ENCODE results near the gene BABAM1.
"Not testable (repeated sequence)": the region's sequence is repeated elsewhere in the genome, so short reads cannot be mapped to it uniquely, and the experiment has no call there.

BABAM1 gene

GRCh38 chr19:17275441-17276175 is 8.4 kb downstream of the BABAM1 start:
- no peak for DNase-seq

GRCh38 chr19:17279436-17279835 is 12.2 kb downstream of the BABAM1 start:
- DNase-seq: no peak

DNA sequence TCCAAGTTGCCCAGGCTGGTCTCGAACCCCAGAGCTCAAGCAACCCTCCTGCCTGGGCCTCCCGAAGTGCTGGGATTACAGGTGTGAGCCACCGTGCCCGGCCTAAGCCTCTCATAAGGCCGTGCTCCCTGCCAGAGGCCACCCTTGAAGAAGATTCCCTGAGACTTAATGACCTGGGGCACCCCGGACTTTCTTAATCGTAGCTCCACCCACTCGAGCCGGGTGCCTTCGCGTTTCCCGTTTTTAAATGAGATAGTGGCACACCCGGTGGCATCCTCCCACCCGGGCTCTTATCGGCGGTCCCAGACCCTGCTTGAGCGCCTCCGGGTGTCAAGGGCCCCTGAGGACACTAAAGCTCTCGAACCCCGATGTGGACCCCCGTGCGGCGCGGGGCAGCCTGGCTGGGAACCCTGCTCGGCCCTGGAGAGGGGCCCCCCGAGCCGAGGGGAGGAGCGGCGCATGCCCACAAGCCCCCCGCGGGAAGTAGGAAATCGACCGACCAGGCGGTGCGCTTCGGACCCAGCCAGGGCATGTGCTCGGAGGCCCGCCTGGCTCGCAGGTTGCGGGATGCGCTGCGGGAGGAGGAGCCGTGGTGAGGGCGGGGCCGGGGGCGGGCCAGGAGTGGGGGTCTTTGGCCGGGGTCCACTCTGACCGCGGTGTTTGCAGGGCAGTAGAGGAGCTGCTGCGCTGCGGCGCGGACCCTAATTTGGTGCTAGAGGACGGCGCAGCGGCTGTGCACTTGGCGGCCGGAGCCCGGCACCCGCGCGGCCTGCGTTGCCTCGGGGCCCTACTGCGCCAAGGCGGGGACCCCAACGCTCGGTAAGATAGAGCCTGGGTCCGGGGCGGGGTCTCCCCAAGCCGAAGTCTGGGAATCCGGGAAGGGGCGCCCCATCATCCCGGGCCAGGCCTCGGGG is 14.4 kb downstream of the BABAM1 start, which contains the start of gene ANKLE1:
Gene ANKLE1, plus strand, starts transcription at position 511 of the 914 bp plus-strand sequence. Its CDS starts 20 bp downstream, at position 531.
- peak; percentile 14 for DNase-seq

GRCh38 chr19:17282488-17283125 is 15.4 kb downstream of the BABAM1 start:
- peak; percentile 73 for DNase-seq

GRCh38 chr19:17283504-17283996 is 16.3 kb downstream of the BABAM1 start:
- no peak for DNase-seq

DNA sequence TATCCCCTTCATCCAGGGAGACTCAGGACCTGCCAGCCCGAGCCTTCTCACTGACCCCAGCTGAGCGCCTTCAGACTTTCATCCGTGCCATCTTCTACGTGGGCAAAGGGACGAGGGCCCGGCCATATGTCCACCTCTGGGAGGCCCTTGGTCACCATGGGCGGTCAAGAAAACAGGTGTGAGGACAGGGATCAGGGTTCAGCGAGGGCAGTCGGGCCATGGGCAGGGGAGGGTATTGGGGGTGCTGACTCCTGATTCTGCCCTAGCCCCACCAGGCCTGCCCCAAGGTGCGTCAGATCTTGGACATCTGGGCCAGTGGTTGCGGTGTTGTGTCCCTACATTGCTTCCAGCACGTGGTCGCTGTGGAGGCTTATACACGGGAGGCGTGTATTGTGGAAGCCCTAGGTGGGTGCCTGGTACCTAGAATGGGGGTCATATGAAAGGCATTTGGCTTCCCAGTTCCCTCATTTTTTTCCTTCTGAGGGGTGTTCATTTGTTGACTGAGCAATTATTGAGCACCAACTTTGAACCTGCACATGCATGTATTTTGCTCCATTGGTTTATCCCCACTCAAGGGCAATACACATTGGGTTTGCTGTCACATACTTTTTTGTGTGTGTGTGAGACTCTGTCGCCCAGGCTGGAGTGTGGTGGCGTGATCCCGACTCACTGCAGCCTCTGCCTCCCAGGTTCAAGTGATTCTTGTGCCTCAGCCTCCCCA is 18.3 kb downstream of the BABAM1 start:
- no peak for DNase-seq

GRCh38 chr19:17286263-17286662 is 19.0 kb downstream of the BABAM1 start:
- no peak for DNase-seq

DNA sequence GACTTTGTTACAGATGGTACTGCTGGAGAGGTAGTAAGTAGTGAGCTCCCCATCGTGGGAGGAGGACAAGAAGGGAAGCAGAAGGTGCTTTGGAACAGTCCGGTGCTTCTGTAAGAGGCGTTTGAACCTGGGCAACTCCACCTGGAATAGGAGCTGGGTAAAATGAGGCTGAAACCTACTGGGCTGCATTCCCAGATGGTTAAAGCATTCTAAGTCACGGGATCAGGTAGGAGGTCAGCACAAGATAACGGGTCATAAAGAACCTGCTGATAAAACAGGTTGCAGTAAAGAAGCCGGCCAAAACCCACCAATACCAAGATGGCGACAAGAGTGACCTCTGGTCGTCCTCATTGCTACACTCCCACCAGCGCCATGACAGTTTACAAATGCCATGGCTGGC is 19.5 kb downstream of the BABAM1 start:
- DNase-seq: no peak

DNA sequence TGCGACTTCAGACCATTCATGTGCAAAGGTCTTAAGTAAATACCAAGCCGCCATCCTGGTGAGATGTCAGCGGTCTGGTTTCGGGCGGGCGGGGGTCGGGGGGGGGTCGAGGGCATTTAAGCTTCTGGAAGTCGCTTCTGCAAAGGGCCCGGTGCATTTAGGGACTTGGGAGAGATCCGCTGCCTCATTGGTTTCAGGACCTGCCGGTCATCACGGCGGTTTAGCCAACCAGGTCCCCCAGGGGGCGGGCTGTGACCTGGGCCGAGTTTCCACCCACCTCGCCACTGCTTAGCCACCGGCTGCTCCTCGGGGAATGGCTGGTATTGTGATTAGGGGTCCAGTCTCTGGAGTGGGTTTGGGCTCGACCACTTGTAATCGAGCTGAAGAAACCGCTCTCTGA is 22.2 kb downstream of the BABAM1 start:
- DNase-seq: no peak

- peak; percentile 81 for DNase-seq
Observed at GRCh38 chr19:17292301-17293074, 25.2 kb downstream of the BABAM1 start.

DNA sequence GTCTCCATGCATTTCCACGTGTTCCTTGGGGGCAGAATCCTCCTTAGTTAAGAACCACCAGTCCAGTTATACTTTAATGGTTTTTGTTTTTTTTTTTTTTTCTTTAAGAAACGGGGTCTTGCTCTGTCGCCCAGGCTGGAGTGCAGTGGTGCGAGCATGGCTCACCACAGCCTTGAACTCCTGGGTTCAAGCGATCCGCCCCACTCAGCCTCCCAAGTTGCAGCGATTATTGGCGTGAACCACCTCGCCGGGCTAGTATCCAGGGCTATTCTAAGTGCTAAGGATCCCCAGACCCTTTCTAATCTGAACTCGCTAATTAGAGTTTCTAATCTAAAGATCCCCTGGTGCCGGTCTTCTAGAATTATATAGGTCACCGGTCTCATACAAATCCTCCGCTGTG is 26.4 kb downstream of the BABAM1 start:
- DNase-seq: no peak

- DNase-seq: no peak
Observed at GRCh38 chr19:17294051-17294891, 27.0 kb downstream of the BABAM1 start.

DNA sequence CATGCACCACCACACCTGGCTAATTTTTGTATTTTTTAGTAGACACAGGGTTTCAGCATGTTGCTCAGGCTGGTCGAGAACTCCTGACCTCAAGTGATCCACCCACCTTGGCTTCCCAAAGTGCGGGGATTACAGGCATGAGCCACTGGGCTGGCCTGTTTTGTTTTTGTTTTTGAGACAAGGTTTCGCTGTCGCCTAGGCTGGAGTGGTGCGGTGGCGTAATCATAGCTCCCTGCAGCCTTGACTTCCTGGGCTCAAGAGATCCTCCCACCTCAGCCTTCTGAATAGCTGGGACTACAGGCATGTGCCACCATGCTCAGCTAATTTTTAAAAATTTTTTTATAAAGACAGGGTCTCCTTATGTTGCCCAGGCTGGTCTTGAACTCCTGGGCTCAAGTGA is 28.3 kb downstream of the BABAM1 start:
- not testable (repeated sequence) for DNase-seq

- DNase-seq: no peak
Observed at GRCh38 chr19:17296273-17296672, 29.0 kb downstream of the BABAM1 start.

- no peak for DNase-seq
Observed at GRCh38 chr19:17296976-17297375, 29.7 kb downstream of the BABAM1 start.

- DNase-seq: no peak
Observed at GRCh38 chr19:17300992-17301619, 33.9 kb downstream of the BABAM1 start.

DNA sequence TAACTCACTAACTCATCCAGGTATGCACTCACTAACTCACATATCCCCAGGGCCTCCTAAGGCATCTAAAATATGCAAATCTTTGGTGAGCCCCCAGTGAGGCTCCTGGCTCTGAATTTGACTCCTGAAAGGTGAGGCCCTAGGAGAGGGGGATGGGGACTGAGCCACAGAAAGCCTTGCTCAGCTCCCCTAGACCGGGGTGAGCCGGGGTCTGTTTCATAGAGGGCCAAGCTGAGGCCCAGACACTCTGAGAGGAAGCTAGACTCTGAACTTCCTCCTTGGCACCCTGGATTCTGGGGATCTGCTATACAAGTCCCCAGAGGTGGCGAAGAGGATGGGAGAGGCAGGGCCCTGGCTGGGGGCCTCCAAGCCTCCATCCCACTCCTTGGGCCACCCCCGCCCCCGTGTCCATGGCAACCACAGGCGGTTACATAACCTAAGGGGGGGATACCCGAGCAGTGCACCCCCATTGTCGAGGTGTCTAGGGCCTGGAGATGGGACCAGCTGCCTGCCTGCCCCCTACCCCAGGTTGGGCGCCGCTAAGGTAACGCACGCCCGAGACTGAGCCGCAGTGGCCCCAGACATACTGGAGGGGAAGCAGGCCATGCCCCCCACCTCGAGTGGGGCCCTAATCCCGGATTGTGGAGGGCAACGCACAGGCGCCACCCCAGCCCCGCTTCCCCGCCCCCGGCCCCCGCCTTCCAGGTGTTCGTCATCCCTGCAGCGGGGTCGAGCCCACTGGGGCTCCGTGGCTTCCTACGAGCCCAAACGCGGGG is 35.3 kb downstream of the BABAM1 start:
- no peak for DNase-seq

- peak; percentile 92 for DNase-seq
Observed at GRCh38 chr19:17303167-17303939, 36.1 kb downstream of the BABAM1 start, which contains the start of gene ABHD8. Gene ABHD8 (minus strand): TSS chr19:17303425. CDS start chr19:17301616, 1,809 bp downstream.

DNA sequence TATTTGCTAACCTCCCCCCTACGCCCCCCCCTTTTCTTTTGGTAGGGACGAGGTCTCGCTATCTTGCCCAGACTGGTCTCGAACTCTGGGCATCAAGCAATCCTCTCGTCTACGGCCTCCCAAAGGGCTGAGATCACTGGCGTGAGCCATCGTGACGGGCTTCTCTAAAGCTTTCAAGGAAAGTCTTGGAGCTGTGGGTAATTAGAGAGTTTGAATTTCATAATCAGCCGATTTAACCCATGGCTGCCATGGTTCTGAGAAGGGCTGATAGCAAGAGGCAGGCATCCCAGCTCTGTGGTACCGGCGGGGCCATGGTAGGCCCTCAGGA is 36.7 kb downstream of the BABAM1 start:
- no peak for DNase-seq

All from CD4-positive, alpha-beta T cell treated with Interleukin-4 for 4 hours (primary cell).